Right hindlimb (tissue), 1 donor: ENCODE results near the gene GYPC.

ENCODE experiments used
- DNase-seq: peaks from one replicate; pipeline ENCODE4 v3.0.0-alpha.2; 2018

GYPC gene

GRCh38 chr2:126652323-126652891 is 3.6 kb upstream of the GYPC start:
- no peak for DNase-seq

- no peak for DNase-seq
These were observed 2.8 kb upstream of the GYPC start for GRCh38 chr2:126653109-126653508.

- no peak for DNase-seq
These were observed 2.2 kb upstream of the GYPC start for GRCh38 chr2:126653761-126654160.

- DNase-seq: no peak
These were observed 907 bp upstream of the GYPC start for GRCh38 chr2:126655051-126655450.

DNA sequence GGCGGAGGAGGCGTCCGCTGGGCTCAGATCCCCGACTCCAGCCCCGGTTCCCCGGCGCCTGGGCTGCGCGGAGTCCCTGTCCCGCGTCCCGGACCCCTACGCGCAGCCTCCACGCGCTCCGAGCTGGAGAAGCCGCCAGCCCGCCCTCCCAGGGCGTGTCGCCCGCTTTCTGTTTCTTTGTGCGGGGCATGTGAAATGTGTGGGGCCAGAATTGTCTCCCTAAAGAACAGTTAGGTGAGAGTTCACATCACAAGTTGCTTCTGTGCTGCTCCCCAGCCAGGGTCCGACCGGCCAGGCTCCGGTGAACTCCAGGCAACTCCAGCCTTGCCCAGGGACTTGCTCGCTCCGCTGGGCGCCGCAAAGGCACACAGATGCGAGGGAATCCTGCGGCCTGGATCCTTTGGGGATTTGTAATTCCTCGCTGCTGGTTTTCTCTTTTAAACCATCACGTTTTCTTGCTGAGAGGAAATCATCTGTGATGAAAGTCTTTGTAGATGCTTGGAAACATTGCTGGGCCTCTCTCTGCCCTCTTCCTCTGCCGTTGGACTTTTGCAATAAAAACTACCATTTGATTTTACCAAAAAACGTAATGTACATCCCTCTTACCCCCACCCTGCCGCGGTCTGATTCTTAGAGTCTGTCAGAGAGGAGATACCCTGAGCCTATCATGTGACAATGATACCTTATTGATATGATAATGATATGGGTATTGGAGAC is 631 bp downstream of the GYPC start:
- peak; percentile 70 for DNase-seq

DNA sequence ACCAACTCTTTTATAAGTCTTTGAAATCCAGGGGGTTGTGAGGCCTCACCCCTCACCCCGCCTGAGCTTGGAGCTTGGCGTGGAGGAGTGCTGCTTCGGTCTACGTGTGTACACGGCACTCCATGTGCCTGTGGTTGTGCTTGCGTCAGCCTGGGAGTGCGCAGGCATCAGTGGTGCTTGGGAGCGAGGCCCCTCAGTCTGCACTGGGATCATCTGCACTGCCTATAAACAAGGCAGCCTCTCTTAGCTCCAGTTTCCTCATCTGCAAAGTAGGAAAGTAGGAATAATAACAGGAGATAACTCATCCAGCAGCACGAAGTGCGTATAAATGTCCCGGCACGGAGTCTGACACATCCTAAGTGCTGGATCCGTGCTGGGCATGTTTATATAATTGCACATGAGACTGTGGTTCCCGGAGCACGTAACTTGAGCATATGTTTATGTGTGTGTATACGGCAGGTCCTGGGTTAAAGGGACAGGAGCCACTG is 1.2 kb downstream of the GYPC start:
- DNase-seq: peak; percentile 74

DNA sequence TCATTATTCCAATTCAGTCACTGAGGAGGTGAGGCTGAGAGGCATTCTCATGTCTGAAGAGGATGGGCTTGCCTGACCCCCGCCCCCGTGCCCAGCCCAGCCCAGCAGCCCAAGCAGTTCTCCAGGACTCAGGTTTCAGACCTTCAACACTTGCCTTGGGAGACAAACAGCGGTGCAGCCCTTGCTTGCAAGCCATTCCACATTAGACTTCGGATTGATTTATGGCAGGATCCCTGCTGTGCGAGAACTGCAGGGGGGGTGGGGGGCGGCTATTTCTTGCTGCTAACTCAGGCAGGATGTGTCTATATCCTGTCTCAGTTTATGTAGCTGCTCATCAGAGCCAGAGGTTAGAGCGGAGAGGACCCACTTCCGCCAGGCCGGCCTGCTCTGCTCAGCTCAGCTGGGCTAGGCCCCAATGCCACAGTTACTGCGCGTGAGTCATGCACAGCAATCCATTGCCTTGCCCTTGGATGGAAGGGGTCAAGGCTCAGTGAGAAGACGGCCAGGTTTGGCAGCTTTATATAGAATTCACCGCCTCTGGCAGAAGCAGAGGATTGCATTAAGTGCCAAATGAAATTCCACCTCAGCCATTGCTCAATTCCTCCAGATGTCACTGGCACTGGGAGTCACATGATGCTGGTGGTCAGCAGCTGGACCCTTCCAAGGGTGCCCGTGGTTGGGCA is 1.8 kb downstream of the GYPC start:
- peak; percentile 79 for DNase-seq

GRCh38 chr2:126658319-126658904 is 2.5 kb downstream of the GYPC start:
- DNase-seq: no peak

- DNase-seq: peak; percentile 54
These were observed 3.1 kb downstream of the GYPC start for GRCh38 chr2:126658905-126659561.

DNA sequence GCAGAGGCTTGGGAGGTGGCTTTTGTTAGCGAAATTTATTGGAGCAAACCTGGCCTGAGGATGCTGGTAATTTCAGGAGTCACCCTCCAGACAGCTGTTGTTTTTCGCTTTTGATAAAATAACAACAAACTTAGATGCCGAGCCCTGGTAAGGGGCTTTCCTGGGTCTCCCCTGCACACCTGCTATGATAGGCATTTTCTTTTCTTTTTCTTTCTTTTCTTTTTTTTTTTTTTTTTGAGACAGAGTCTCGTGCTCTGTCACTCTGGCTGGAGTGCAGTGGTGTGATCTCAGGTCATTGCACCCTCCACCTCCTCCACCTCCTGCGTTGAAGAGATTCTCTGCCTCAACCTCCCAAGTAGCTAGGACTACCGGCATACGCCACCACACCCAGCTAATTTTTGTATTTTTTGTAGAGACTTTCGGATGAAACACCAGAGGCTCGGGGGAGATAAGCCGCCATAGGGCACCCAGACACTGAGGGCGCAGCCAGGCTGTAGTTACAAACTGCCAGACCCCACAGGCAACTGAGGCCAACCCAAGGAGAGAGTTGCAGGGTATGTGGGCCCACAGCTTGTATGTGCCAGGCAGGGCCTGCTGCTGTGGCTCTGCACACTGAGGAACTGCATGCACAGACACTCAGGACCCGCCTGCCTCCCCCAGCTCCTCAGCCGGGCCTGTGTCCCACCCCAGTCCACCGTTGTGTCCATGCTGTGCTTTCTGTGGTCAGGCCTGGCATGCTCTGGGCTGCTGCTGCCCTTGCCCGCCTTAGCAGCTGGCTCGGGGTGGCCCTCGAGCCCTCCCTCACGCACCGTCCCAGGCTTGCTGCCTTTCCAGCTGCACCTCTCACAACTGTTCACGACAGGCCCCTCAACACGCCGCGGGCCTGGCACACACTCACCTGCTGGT is 3.9 kb downstream of the GYPC start:
- DNase-seq: no peak

- DNase-seq: no peak
These were observed 5.0 kb downstream of the GYPC start for GRCh38 chr2:126660971-126661370.

- DNase-seq: no peak
These were observed 5.9 kb downstream of the GYPC start for GRCh38 chr2:126661702-126662500.

DNA sequence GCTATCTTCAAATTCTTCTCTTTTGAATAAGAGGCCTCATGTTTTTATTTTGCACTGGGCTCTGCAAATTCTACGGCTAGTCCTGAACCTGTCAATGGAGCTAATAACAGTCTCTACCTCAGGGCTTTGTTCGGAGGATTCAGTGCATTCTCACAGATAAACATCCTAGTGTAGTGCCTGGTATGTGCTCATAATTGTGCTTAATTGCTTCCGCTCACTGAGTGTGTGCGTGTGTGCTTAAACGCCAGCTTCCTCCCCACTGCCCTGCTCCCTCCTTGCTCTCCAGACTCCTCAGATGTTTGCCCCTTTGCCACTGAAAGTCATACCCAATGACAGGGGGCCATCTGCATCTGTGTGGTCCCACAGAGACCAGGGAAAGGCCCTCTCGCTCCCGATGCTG is 6.7 kb downstream of the GYPC start:
- DNase-seq: no peak

DNA sequence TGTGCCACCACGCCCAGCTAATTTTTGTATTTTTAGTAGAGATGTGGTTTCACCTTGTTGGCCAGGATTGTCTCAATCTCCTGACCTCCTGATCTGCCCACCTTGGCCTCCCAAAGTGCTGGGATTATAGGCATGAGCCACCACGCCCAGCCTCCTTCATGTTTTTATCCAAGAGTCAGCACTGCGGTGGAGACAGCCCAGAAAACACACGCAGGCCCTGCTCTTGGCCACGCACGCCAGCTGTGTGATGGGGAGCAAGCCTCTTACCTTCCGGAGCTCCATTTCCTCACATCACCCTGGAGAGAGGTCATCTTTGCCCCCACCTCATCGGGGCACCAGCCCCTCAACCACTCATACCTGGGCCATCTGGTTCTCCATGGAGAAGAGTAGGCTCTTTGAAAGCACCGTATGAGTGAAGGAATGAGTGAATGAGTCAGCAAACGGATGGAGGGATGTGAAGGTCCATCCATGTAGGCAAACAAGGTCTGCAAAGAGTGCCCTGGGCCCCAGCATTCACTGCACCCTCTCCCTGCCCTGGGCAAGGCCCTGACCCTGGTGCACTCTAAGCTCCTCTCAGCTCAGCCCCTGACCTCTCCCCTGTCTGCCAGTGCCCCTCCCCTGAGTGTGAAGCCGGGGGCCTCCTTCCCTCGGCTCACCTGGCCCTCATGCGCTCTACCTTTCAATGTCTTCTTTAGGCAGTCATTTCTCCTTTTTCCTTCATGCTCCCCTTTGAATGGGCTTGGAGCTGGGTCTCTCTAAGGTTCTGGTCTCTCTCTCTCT is 7.4 kb downstream of the GYPC start:
- DNase-seq: no peak

GRCh38 chr2:126664234-126664633 is 8.3 kb downstream of the GYPC start:
- DNase-seq: no peak

- DNase-seq: no peak
These were observed 8.7 kb downstream of the GYPC start for GRCh38 chr2:126664639-126665038.

DNA sequence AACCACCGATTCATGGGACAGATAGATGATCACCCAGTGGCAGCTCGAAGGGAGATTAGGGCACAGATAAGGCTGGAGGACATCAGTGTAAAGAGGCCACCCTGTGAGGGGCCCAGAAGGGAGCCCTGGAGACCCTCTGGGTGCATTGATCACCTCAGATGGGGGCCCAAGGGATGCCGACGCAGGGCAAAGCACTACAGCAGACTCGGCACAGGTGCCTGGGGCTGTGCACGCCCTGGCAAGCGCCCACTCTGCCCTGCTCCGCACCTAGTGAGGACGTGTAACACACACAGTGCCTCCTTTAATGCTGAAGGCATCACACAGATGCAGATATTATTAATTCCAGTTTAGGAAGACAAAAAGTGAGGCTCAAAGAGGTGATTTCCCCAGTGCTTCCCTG is 9.5 kb downstream of the GYPC start:
- no peak for DNase-seq

DNA sequence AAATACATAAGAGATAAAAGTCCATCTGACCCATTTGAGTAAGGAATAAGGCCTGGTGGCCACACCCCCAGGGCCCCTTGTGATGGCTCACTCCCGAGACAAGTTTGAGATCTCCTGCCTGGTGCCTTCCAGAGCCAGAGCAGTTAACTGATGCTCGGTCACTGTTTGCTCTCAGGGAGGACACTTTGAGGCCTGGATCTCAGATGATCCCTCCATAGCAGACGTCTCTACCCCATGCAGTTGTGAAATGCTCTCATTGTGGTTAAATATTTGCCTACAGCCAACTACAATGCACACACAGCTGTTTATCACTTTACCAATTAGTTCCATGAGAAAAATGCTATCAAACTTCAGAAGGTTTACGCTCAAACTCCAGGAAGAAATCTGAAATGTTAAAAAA is 12.3 kb downstream of the GYPC start:
- no peak for DNase-seq

- no peak for DNase-seq
These were observed 13.8 kb downstream of the GYPC start for GRCh38 chr2:126669772-126670171.

GRCh38 chr2:126671488-126671887 is 15.5 kb downstream of the GYPC start:
- peak; percentile 6 for DNase-seq
